Right lobe of liver (tissue), 6 donors: Measurements from ENCODE around the gene RTP1. TPM values are rescaled to one million over a fixed set of nuclear protein-coding genes. Genes with fewer than 3 reads are reported as not detected.

Experiments
- ATAC-seq, 4 donors: fragments of 200-7000 bp; cut with Tn5 transposase; one replicate each; pipeline ENCODE4 v1.9.1; 2020; ENCODE audit warnings: mild to moderate bottlenecking in 4 of 4, moderate library complexity in 4 of 4
- DNase-seq, 3 donors: peaks; one replicate each; pipeline ENCODE4 v3.0.0-alpha.2; 2020
- H3K27ac ChIP-seq, 3 donors: fragments of 200-600 bp; one replicate each; pipeline ENCODE4 v1.8.0; 2022
- H3K27me3 ChIP-seq, 2 donors: fragments of 200-600 bp; one replicate each; pipeline ENCODE4 v1.8.0; 2022
- H3K36me3 ChIP-seq, 4 donors: fragments of 200-600 bp; sonication (generic) in 1 of 4; one replicate each; pipeline versions ENCODE4 v1.5.1 to v1.8.0; 2017 to 2022; ENCODE audit warnings: control low read depth in 1 of 4
- H3K4me1 ChIP-seq, 4 donors: fragments of 200-600 bp; sonication (generic) in 1 of 4; one replicate each; pipeline versions ENCODE4 v1.5.1 to v1.8.0; 2017 to 2022; ENCODE audit warnings: control low read depth in 1 of 4
- H3K4me3 ChIP-seq, 3 donors: fragments of 200-600 bp; one replicate each; pipeline ENCODE4 v1.8.0; 2022
- H3K9me3 ChIP-seq, 4 donors: fragments of 200-600 bp; sonication (generic) in 1 of 4; one replicate each; pipeline versions ENCODE4 v1.5.1 to v1.8.0; 2017 to 2022; ENCODE audit warnings: control low read depth in 1 of 4
- CTCF ChIP-seq, 4 donors: fragments of 200-600 bp in 3 of 4; fragments of 450-650 bp in 1 of 4; IDR thresholded peaks; one replicate each; pipeline versions ENCODE4 v1.5.1 to v1.8.0; 2016 to 2022; ENCODE audit warnings: antibody characterized with exemption in 4 of 4, mild to moderate bottlenecking in 2 of 4
- POLR2A ChIP-seq: fragments of 450-650 bp; IDR thresholded peaks from one replicate; pipeline ENCODE4 v1.6.1; 2017; ENCODE audit warnings: antibody characterized with exemption, mild to moderate bottlenecking
- WGBS: methylation state at CpG from one replicate; pipeline ENCODE4 v1.1.6; 2018; ENCODE audit warnings: low coverage, low lambda C conversion rate; ENCODE audit not compliant: insufficient coverage; ENCODE audit errors: missing lambda C conversion rate; 5-methylcytosine and 5-hydroxymethylcytosine counted together
- intact Hi-C, 2 donors: fragments of 100-400 bp; cut with DNase I; formaldehyde crosslinking; loops; one replicate each; pipeline versions ENCODE4 v1.11.2 to v1.14.1; 2022
- total RNA-seq, 6 experiments: library from RNA; depleted of rRNA in 2 of 6; stranded (reverse); fragments of >200 nt in 2 of 6; fragmentation: NEBNext Ultra II Directional in 3 of 6; extraction: Animal tissue kit (Norgen Biotek cat#: 25700) in 3 of 6; gene quantifications; one replicate each; pipeline versions ENCODE4 v1.1.0 to v1.2.4, GENCODE V29; 2016 to 2023
- donor health status: DM: no; HTN: yes; CAD: no.
- donor health status: DM: no; HTN: no; CAD: no.
- donor health status: DM: no; HTN: no; CAD: no.
- donor health status: DM: no; HTN: yes; CAD: no.
- donor health status: DM: no; HTN: yes; CAD: no.

Gene RTP1
- total RNA-seq, 6 experiments from 2014 or later = not detected

DNA sequence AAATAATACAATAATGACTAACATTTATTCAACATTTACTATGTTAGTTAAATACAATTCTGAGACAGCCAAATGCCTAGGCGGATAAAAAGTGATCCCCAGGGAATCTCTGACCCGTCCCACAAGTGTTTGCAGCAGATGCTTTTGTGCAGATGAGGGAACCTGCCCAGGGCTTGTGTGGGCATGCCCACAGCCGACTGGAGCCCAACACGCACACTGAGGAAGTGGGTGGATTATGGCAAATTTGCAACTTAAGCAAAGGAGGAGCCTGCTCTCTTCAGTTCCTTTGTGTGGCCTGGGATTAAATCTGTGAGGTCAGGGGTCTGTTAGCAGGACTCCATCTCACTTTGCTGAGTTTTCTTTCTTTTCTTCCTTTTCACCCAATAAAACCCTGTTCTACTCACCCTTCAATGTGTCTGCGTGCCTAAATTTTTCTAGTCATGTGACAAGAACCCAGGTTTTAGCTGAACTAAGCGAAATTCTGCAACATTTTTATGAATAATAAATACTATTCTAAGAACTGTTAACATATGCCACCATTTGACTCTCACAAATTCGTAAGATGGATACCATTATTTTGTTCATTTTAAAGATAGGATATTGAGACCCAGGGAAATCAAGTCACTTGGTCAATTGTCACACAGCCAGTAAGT, 13.9 kb upstream of the RTP1 start:
- Histone ChIP-seq H3K4me3 (no peak overlapping the region), H3K4me1 (no peaks in the 10 kb centered on the region), H3K9me3 (no peaks in the 10 kb centered on the region), H3K36me3 (no peaks in the 10 kb centered on the region), H3K27me3 (no peaks in the 10 kb centered on the region), H3K27ac (no peak overlapping the region)
- 80% methylated on average over 3 of the region's 7 CpGs for WGBS
- TF ChIP-seq CTCF (IDR thresholded peaks at IDR 0.05) (no peak), POLR2A (no peak)
- intact Hi-C loops = no loop called here
- DNase-seq (no peak), ATAC-seq (peak in 1 of 4 donors; percentile 28)

DNA sequence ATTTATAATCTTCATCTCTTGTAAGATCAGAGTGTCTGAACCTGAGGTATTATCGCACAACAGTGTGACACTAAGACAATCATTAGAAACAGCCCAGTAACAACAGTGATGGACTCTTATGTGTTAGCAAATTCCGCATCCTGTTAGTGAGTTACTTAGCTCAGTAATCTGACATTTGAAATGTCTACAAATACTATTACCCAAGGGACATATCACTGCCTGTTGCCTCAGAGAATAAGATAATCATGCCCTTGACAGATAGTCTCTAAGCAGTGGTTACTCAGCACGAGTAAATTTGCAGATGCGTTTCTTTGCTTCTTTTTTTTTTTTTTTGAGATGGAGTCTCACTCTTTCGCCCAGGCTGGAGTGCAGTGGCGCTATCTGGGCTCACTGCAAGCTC, 13.4 kb upstream of the RTP1 start:
- WGBS = 100% methylated on average over 3 of the region's 6 CpGs
- no peak for TF ChIP-seq CTCF (IDR thresholded peaks at IDR 0.05)
- no peak for TF ChIP-seq POLR2A
- ATAC-seq (no peak), DNase-seq (no peak)
- Histone ChIP-seq H3K9me3 (no peaks in the 10 kb centered on the region), H3K4me1 (no peaks in the 10 kb centered on the region), H3K36me3 (no peaks in the 10 kb centered on the region), H3K27ac (no peak overlapping the region), H3K27me3 (no peaks in the 10 kb centered on the region), H3K4me3 (no peak overlapping the region)
- intact Hi-C loops = no loop called here

GRCh38 chr3:187185759-187186158, 11.5 kb upstream of the RTP1 start:
- no peaks in the 10 kb centered on the region for H3K36me3 ChIP-seq
- WGBS = 84% methylated on average over 4 of the region's 4 CpGs
- H3K27ac ChIP-seq = no peak overlapping the region
- no peaks in the 10 kb centered on the region for H3K4me1 ChIP-seq
- intact Hi-C loops = no loop called here
- no peaks in the 10 kb centered on the region for H3K27me3 ChIP-seq
- no peak for TF ChIP-seq CTCF (IDR thresholded peaks at IDR 0.05)
- no peak for TF ChIP-seq POLR2A
- ATAC-seq (no peak), DNase-seq (no peak)
- H3K9me3 ChIP-seq = no peaks in the 10 kb centered on the region
- H3K4me3 ChIP-seq = no peak overlapping the region

DNA sequence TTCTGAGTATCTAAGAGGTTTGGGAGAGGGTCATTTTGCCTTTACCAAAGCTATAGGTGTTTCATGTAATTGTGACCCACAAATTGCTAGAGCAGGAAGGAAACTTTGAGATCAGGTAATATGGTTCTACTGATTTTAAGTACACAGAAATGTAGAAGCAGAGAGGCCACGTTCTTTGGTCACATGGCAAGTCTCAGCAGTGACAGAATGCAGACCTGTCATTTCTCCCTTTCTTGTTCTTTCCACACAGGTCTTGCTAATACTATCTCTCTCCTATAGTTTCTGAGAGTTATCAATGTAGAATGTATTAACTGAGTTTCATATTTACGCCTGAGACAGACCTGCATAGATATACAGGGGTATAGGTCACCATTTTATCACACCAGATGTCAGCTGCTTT, 10.9 kb upstream of the RTP1 start:
- DNase-seq (no peak), ATAC-seq (no peak)
- H3K27me3 ChIP-seq = no peaks in the 10 kb centered on the region
- H3K9me3 ChIP-seq = no peaks in the 10 kb centered on the region
- H3K4me3 ChIP-seq = no peak overlapping the region
- WGBS = 65% methylated on average over 2 of the region's 2 CpGs
- no peaks in the 10 kb centered on the region for H3K36me3 ChIP-seq
- TF ChIP-seq CTCF (IDR thresholded peaks at IDR 0.05) (no peak), POLR2A (no peak)
- intact Hi-C loops = no loop called here
- no peaks in the 10 kb centered on the region for H3K4me1 ChIP-seq
- no peak overlapping the region for H3K27ac ChIP-seq
